KMS-11 (cell line): Measurements from ENCODE around the gene DACT3.

Experiments
- H2AFZ ChIP-seq: fragments of 200-600 bp; sonication (generic); 2 replicates; pipeline ENCODE4 v1.6.1; 2016; ENCODE audit warnings: antibody characterized with exemption, mixed run types, low read depth
- H3K27ac ChIP-seq: fragments of 200-600 bp; sonication (generic); 2 replicates; pipeline ENCODE4 v1.6.1; 2016; ENCODE audit warnings: mild to moderate bottlenecking, mixed run types
- H3K27me3 ChIP-seq: fragments of 200-600 bp; sonication (generic); 2 replicates; pipeline ENCODE4 v1.6.1; 2017; ENCODE audit warnings: mild to moderate bottlenecking, low read depth, mixed run types, moderate library complexity; ENCODE audit not compliant: insufficient read depth
- H3K36me3 ChIP-seq: fragments of 200-600 bp; sonication (generic); 2 replicates; pipeline ENCODE4 v1.6.1; 2017; ENCODE audit warnings: mild to moderate bottlenecking, mixed run types; ENCODE audit not compliant: insufficient read depth
- H3K4me1 ChIP-seq: fragments of 200-600 bp; sonication (generic); 2 replicates; pipeline ENCODE4 v1.6.1; 2016; ENCODE audit warnings: mild to moderate bottlenecking, low read depth, mixed run types; ENCODE audit not compliant: poor library complexity, severe bottlenecking
- H3K4me2 ChIP-seq: fragments of 200-600 bp; sonication (generic); 2 replicates; pipeline ENCODE4 v1.7.0; 2016; ENCODE audit warnings: mild to moderate bottlenecking, mixed run types
- H3K4me3 ChIP-seq: fragments of 200-600 bp; sonication (generic); IDR thresholded peaks from 2 replicates; pipeline ENCODE4 v1.6.1; 2017; ENCODE audit warnings: low read depth, low read length, mixed read lengths; ENCODE audit not compliant: insufficient read depth
- H3K79me2 ChIP-seq: fragments of 200-600 bp; sonication (generic); 2 replicates; pipeline ENCODE4 v1.6.1; 2016; ENCODE audit warnings: low read depth, mixed run types; ENCODE audit not compliant: insufficient read depth
- H3K9ac ChIP-seq: fragments of 200-600 bp; sonication (generic); 2 replicates; pipeline ENCODE4 v1.6.1; 2016; ENCODE audit warnings: mild to moderate bottlenecking, mixed run types
- H4K20me1 ChIP-seq: fragments of 200-600 bp; sonication (generic); 2 replicates; pipeline ENCODE4 v1.6.1; 2016; ENCODE audit warnings: mild to moderate bottlenecking, mixed run types; ENCODE audit not compliant: insufficient read depth
- CTCF ChIP-seq: fragments of 200-600 bp; sonication (generic); conservative IDR thresholded peaks from 2 replicates; pipeline ENCODE4 v1.6.1; 2017; ENCODE audit warnings: low read depth, mild to moderate bottlenecking, antibody characterized with exemption, low read length, moderate library complexity, mixed read lengths

The DACT3 gene

GRCh38 chr19:46620267-46620666 lies 40.7 kb downstream of the DACT3 start:
- no peaks in the 10 kb centered on the region for H3K79me2 ChIP-seq
- H2AFZ ChIP-seq, result no peak overlapping the region
- no peak overlapping the region for H3K9ac ChIP-seq

GRCh38 chr19:46618670-46619231 lies 42.2 kb downstream of the DACT3 start:
- Histone ChIP-seq H3K4me2 (no peak overlapping the region), H3K9ac (no peak overlapping the region), H3K27ac (no peak overlapping the region), H2AFZ (no peak overlapping the region), H3K79me2 (no peaks in the 10 kb centered on the region), H3K4me3 (no peak overlapping the region), H3K4me1 (peaks cover 9% of the 10 kb centered on the region), H3K27me3 (peaks cover 89% of the 10 kb centered on the region), H3K36me3 (no peaks in the 10 kb centered on the region), H4K20me1 (no peaks in the 10 kb centered on the region)
- no peak for TF ChIP-seq CTCF

More at GRCh38 chr19:46620267-46620666, 40.7 kb downstream of the DACT3 start:
- H3K27ac ChIP-seq, result no peak overlapping the region
- H3K4me1 ChIP-seq, result peaks cover 15% of the 10 kb centered on the region
- H3K4me3 ChIP-seq, result no peak overlapping the region
- no peak for TF ChIP-seq CTCF
- no peaks in the 10 kb centered on the region for H3K36me3 ChIP-seq
- H3K27me3 ChIP-seq, result peaks cover 84% of the 10 kb centered on the region
- no peak overlapping the region for H3K4me2 ChIP-seq
- no peaks in the 10 kb centered on the region for H4K20me1 ChIP-seq

- Histone ChIP-seq H3K79me2 (no peaks in the 10 kb centered on the region), H3K4me2 (no peak overlapping the region), H3K4me3 (no peak overlapping the region), H2AFZ (no peak overlapping the region), H3K27ac (no peak overlapping the region), H3K36me3 (no peaks in the 10 kb centered on the region), H4K20me1 (no peaks in the 10 kb centered on the region), H3K4me1 (peaks cover 10% of the 10 kb centered on the region), H3K27me3 (peaks cover 93% of the 10 kb centered on the region), H3K9ac (no peak overlapping the region)
- TF ChIP-seq CTCF, result no peak
These were observed 43.4 kb downstream of the DACT3 start for GRCh38 chr19:46617601-46618000.

GRCh38 chr19:46616631-46617322 lies 44.2 kb downstream of the DACT3 start:
- no peak overlapping the region for H3K9ac ChIP-seq
- no peak overlapping the region for H2AFZ ChIP-seq
- no peaks in the 10 kb centered on the region for H4K20me1 ChIP-seq
- H3K27me3 ChIP-seq, result peaks cover 93% of the 10 kb centered on the region
- no peaks in the 10 kb centered on the region for H3K79me2 ChIP-seq
- peak overlapping the region; percentile 49 for H3K4me2 ChIP-seq
- no peaks in the 10 kb centered on the region for H3K36me3 ChIP-seq
- no peak overlapping the region for H3K27ac ChIP-seq
- peaks cover 18% of the 10 kb centered on the region for H3K4me1 ChIP-seq
- TF ChIP-seq CTCF, result peak; percentile 31; the same call in 1 of the 2 replicates
- H3K4me3 ChIP-seq, result no peak overlapping the region
